T-helper 22 cell (primary cell): ENCODE data around the gene MAPK4.

Source experiments
- DNase-seq: peaks from one replicate; pipeline ENCODE4 v3.0.0-alpha.2; 2020; ENCODE audit warnings: low read depth

MAPK4 gene

GRCh38 chr18:50623694-50624352 is 63.9 kb downstream of the MAPK4 start:
- DNase-seq = no peak

GRCh38 chr18:50624981-50625380 is 65.1 kb downstream of the MAPK4 start:
- no peak for DNase-seq

GRCh38 chr18:50626317-50626716 is 66.4 kb downstream of the MAPK4 start:
- no peak for DNase-seq

- DNase-seq = no peak
Measured at GRCh38 chr18:50627594-50628532, 68.0 kb downstream of the MAPK4 start.

GRCh38 chr18:50628533-50628905 is 68.6 kb downstream of the MAPK4 start:
- DNase-seq = no peak

GRCh38 chr18:50629148-50629631 is 69.3 kb downstream of the MAPK4 start:
- no peak for DNase-seq

- no peak for DNase-seq
Measured at GRCh38 chr18:50630895-50631294, 71.0 kb downstream of the MAPK4 start.

GRCh38 chr18:50632895-50633515 is 73.1 kb downstream of the MAPK4 start:
- no peak for DNase-seq

- no peak for DNase-seq
Measured at GRCh38 chr18:50633992-50634391, 74.1 kb downstream of the MAPK4 start.

- DNase-seq = no peak
Measured at GRCh38 chr18:50636366-50637057, 76.6 kb downstream of the MAPK4 start.

- DNase-seq = no peak
Measured at GRCh38 chr18:50638016-50638883, 78.4 kb downstream of the MAPK4 start.

- DNase-seq = no peak
Measured at GRCh38 chr18:50638884-50639420, 79.1 kb downstream of the MAPK4 start.

GRCh38 chr18:50639711-50640110 is 79.8 kb downstream of the MAPK4 start:
- DNase-seq = no peak

GRCh38 chr18:50642439-50642838 is 82.6 kb downstream of the MAPK4 start:
- no peak for DNase-seq

- DNase-seq = no peak
Measured at GRCh38 chr18:50644146-50644545, 84.3 kb downstream of the MAPK4 start.

- no peak for DNase-seq
Measured at GRCh38 chr18:50644807-50645206, 84.9 kb downstream of the MAPK4 start.

GRCh38 chr18:50647237-50647636 is 87.3 kb downstream of the MAPK4 start:
- no peak for DNase-seq

GRCh38 chr18:50647792-50648191 is 87.9 kb downstream of the MAPK4 start:
- no peak for DNase-seq

- no peak for DNase-seq
Measured at GRCh38 chr18:50649821-50650220, 89.9 kb downstream of the MAPK4 start.

GRCh38 chr18:50651334-50651733 is 91.4 kb downstream of the MAPK4 start:
- no peak for DNase-seq
